Nephron (organoid): ENCODE results near the gene ATRIP.

Experiments
- H3K27ac Mint-ChIP-seq, 3 experiments: 2 replicates each; pipeline ENCODE4 v1.8.0; 2020; ENCODE audit warnings: mixed read lengths in 3 of 3, mild to moderate bottlenecking in 2 of 3, moderate library complexity in 1 of 3
- H3K27me3 Mint-ChIP-seq: 2 replicates; pipeline ENCODE4 v1.8.0; 2021; ENCODE audit warnings: low read depth, mild to moderate bottlenecking, moderate library complexity, mixed read lengths
- H3K36me3 Mint-ChIP-seq: 2 replicates; pipeline ENCODE4 v1.8.0; 2020; ENCODE audit warnings: low read depth, mixed read lengths
- H3K4me1 Mint-ChIP-seq: 2 replicates; pipeline ENCODE4 v1.8.0; 2020; ENCODE audit warnings: mixed read lengths
- H3K4me3 Mint-ChIP-seq, 3 experiments: 2 replicates each; pipeline ENCODE4 v1.8.0; 2020; ENCODE audit warnings: mild to moderate bottlenecking in 3 of 3, mixed read lengths in 3 of 3, moderate library complexity in 2 of 3
- H3K9me3 Mint-ChIP-seq: 2 replicates; pipeline ENCODE4 v1.8.0; 2020; ENCODE audit warnings: mixed read lengths
- TF ChIP-seq, protein P1 (sequence below), 3 experiments: fragments of 200-600 bp; sonication (generic); IDR thresholded peaks; one replicate each; pipeline ENCODE4 v1.5.0; 2021; ENCODE audit warnings: antibody characterized with exemption in 3 of 3; ENCODE audit not compliant: unreplicated experiment in 3 of 3

ATRIP gene

GRCh38 chr3:48402281-48402732 lies 44.2 kb upstream of the ATRIP start:
- Mint-ChIP-seq H3K9me3 (no peaks in the 10 kb centered on the region), H3K4me3 (no peak overlapping the region), H3K36me3 (peaks cover 14% of the 10 kb centered on the region), H3K4me1 (no peaks in the 10 kb centered on the region), H3K27me3 (peaks cover 6% of the 10 kb centered on the region), H3K27ac (peak overlapping the region in 1 of 3 experiments; percentile 16)
- TF ChIP-seq, protein P1, sequence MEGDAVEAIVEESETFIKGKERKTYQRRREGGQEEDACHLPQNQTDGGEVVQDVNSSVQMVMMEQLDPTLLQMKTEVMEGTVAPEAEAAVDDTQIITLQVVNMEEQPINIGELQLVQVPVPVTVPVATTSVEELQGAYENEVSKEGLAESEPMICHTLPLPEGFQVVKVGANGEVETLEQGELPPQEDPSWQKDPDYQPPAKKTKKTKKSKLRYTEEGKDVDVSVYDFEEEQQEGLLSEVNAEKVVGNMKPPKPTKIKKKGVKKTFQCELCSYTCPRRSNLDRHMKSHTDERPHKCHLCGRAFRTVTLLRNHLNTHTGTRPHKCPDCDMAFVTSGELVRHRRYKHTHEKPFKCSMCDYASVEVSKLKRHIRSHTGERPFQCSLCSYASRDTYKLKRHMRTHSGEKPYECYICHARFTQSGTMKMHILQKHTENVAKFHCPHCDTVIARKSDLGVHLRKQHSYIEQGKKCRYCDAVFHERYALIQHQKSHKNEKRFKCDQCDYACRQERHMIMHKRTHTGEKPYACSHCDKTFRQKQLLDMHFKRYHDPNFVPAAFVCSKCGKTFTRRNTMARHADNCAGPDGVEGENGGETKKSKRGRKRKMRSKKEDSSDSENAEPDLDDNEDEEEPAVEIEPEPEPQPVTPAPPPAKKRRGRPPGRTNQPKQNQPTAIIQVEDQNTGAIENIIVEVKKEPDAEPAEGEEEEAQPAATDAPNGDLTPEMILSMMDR (IDR thresholded peaks at IDR 0.05; ENCODE audit: unreplicated experiment in 3 of 3), result no peak

DNA sequence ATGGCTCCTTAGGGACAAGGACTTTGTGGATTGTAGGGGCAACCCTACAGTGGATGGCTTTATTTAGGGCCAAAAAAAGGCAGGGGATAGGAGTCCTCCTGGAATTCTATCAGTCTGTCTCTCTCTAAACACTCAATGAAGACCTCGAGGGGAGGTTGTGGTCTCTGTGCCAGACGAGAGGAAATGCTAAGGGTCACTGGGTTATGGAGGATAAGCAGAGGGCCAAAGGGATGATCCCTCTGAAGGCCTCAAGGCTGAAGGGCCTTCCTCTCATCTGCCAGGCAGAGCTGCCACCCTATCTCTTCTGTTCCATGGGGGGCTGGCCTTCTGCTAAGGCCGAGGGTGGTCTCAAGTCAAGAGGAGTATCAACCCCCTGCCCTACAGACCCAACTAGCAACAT lies 43.6 kb upstream of the ATRIP start:
- Mint-ChIP-seq H3K27me3 (peaks cover under 1% of the 10 kb centered on the region), H3K27ac (no peak overlapping the region), H3K36me3 (peaks cover 17% of the 10 kb centered on the region), H3K4me1 (no peaks in the 10 kb centered on the region), H3K9me3 (no peaks in the 10 kb centered on the region), H3K4me3 (no peak overlapping the region)
- TF ChIP-seq, protein P1 (IDR thresholded peaks at IDR 0.05; ENCODE audit: unreplicated experiment in 3 of 3), result no peak

GRCh38 chr3:48403533-48404439 lies 42.8 kb upstream of the ATRIP start:
- Mint-ChIP-seq H3K9me3 (no peaks in the 10 kb centered on the region), H3K27ac (no peak overlapping the region), H3K36me3 (peaks cover 24% of the 10 kb centered on the region), H3K4me1 (no peaks in the 10 kb centered on the region), H3K4me3 (no peak overlapping the region), H3K27me3 (no peaks in the 10 kb centered on the region)
- TF ChIP-seq, protein P1 (IDR thresholded peaks at IDR 0.05; ENCODE audit: unreplicated experiment in 3 of 3), result no peak

DNA sequence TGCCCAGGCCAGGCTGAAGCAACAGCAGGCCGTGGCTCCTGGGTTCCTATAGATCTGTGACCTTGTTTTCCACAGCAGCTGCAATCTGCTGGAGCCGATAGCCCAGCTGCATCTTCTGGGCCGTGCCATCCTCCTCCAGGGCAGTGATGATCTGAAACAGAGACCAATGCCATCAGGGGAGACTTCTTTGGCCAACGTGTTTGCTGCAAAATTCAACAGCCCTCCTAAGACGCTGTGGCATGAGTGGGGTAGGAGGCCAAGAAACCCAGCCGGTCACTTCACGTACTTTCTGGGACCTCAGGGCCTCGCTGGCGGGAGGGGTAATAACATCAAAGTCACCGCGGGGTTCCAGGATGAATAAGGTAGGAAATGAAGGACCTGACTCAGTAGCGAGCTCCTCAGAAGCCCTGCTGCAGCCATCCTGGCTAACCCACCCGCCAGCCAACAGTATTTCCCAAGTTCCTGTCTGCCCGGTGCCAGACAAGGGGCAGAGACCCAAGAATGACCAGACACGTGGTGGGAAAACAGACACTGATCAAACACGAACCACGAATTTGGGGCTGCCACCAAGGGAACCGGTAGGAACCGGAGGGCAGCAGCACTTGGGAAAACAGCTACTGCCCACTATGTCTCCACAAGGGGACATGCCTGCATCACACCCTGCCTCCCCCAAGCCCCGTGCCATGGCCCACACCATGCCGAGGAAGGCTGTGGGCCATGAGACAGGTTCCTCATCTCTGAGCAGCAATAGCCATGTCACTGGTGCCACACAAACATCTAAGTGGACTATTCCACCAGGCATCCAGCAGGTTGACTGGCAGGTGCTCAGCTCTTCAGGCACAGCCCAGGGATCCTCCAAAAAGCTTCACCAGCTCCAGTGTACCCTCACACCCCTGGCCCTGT lies 41.8 kb upstream of the ATRIP start:
- no peak overlapping the region for H3K27ac Mint-ChIP-seq
- H3K36me3 Mint-ChIP-seq, result peaks cover 31% of the 10 kb centered on the region
- H3K4me3 Mint-ChIP-seq, result no peak overlapping the region
- H3K9me3 Mint-ChIP-seq, result no peaks in the 10 kb centered on the region
- H3K27me3 Mint-ChIP-seq, result no peaks in the 10 kb centered on the region
- TF ChIP-seq, protein P1 (IDR thresholded peaks at IDR 0.05; ENCODE audit: unreplicated experiment in 3 of 3), result no peak
- H3K4me1 Mint-ChIP-seq, result no peaks in the 10 kb centered on the region

DNA sequence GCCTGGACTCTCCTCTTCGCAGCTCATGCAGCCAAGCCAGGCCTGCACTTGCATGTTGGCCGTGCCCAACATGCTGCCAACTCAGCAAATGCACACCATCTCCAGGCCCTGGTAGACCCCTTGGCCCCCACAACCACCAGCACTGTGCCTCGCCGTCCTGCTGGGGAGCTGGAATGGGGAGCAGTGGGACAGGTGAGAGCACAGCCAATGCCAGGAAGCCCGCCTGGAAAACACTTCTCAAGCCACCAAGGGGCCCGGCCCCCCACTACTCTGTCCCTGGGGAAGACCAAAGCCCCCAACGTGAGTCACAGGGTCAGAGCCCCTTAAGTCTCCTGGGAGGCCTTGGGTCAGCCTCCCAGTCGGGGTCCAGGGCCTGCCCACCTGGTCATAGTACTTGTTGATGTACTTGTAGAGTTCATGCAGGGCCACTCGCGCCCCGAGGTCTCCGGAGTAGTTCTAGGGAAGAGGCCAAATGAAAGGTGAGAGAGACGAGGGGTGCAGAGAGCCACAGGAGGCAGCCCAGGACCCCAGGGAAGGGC lies 41.1 kb upstream of the ATRIP start:
- Mint-ChIP-seq H3K27ac (no peak overlapping the region), H3K4me1 (no peaks in the 10 kb centered on the region), H3K27me3 (no peaks in the 10 kb centered on the region), H3K9me3 (no peaks in the 10 kb centered on the region), H3K4me3 (no peak overlapping the region), H3K36me3 (peaks cover 35% of the 10 kb centered on the region)
- TF ChIP-seq, protein P1 (IDR thresholded peaks at IDR 0.05; ENCODE audit: unreplicated experiment in 3 of 3), result no peak
